ENCODE data around the gene HIGD2B.
"Not testable (repeated sequence)": the region's sequence is repeated elsewhere in the genome, so short reads cannot be mapped to it uniquely, and the experiment has no call there.

HIGD2B gene

DNA sequence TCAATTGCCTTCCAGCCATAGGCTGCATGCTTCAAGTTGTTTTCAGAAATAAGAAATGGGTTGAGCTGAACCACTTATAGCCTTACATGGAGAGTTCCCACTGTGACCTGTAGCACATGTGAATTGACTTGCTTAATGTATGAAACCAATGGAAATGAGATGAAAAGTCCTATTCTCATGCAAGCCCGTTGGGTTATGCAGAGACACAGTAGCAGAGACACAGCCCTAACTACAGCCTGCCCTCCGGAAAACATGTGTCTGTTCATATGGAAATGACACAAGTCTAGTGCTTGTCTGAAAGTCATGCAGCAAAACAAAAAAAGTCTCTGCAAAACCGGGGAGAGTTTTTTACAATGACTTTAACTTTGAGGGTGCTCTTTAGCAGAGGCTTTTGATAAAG is 14.5 kb downstream of the HIGD2B start:
- no peak for DNase-seq

DNA sequence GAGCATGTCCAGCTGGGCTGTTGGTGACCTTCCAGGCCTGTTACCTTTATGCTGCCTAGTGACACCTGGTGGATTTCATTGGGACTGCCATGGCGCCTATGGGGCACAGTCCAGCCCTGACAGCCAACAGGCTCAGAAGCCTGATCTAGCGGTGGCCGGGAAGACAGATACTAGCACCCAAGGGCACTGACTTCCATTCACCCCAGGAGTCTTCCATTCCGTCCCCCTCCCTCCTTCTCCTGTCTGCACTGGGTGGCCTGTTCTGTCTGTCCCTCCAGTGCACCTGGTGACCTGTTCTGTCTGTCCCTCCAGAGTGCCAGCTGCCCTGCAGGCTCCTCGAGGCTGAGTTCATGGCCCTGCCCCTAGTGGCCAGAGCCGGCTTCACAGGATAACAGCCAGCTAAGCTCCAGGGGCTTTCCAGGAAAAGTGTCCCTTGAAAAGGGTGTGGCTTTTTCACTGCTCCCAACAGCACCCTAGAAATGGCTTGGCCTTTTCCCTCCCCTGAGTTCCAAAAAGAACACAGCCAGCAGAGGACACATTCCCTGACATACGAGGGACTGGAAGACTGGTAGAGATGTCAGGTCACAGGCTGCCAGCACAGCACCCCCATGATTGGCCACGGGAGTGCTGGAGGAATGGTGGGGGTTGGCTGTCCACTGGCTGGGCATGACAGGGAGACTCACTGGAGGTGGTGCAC is 15.2 kb downstream of the HIGD2B start:
- not testable (repeated sequence) for DNase-seq

DNA sequence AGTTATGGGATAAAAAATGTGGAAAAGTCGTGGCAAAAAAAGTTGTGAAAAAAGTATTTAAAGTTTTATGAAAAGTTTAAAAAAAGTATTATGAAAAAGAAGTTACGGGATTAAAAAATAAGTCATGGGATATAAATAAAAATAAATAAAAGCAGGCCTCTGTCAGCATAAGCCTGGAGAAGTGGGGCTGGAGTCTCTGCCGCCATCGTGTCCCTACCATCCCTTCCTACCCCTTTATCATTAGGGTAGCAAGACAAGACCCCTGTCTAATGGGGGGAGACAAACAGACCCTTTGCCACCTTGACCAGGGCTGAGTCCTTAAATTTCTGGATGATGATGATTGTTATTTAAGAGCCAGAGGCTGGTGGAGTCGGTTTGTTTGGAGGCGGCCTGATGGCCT is 16.2 kb downstream of the HIGD2B start:
- DNase-seq, result not testable (repeated sequence)

DNA sequence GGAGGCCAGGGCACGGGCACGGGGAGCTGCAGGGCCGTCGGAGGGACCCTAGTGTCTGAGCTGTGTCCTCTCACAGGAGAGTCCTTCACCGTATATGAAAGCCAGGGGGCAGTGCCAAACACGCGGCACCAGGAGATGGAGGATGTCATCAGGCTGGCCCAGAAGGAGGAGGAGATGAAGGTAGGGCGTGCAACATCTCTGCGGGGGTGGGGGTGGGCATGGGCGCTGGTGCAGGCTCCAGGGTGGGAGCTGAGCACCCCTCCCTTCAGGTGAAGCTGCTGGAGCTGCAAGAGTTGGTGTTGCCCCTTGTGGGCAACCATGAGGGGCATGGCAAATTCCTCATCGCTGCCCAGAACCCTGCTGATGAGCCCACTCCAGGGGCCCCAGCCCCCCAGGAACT is 20.3 kb downstream of the HIGD2B start:
- DNase-seq, result not testable (repeated sequence)

DNA sequence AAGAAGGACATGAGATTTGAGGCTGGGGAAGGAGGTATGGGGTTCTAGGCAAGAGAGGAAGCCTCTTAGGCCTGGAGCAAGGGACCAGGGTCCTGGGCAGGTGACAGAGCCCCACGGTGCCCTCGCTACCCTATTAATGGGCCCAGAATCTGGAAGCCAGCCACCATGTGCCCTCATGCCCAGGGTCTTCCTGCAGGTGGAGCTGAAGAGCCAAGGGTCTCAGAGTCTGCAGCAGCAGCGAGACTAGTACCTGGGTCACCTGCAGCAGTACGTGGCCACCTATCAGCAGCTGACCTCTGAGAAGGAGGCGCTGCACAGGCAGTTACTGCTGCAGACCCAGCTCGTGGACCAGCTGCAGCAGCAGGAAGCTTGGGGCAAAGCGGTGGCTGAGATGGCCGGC is 22.1 kb downstream of the HIGD2B start:
- not testable (repeated sequence) for DNase-seq

DNA sequence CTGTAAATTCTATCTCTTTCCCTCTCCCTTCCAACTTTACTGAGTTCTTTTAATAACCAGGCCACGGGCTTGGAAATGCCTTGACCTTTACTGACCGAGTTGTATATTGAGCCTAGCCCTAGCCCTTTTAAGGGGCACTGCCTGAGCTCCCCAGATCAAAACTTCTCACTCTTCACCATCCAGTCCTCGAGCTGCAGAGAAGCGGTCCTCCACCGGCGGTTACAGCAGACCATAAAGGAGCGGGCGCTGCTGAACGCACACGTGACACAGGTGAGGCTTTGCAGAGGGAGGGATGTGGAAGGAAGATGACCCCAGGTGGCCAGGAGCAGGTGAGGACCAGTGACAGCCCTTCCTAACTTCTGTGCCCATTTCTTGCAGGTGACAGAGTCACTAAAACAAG is 24.9 kb downstream of the HIGD2B start:
- DNase-seq, result not testable (repeated sequence)

GRCh38 chr15:72656014-72656413 is 30.0 kb downstream of the HIGD2B start:
- DNase-seq, result not testable (repeated sequence)

- DNase-seq, result not testable (repeated sequence)
Observed at GRCh38 chr15:72654397-72654796, 31.6 kb downstream of the HIGD2B start, which contains the start of gene GOLGA6B. Gene GOLGA6B, plus strand, starts transcription at chr15:72654697. Its CDS starts 41 bp downstream, at chr15:72654738.

DNA sequence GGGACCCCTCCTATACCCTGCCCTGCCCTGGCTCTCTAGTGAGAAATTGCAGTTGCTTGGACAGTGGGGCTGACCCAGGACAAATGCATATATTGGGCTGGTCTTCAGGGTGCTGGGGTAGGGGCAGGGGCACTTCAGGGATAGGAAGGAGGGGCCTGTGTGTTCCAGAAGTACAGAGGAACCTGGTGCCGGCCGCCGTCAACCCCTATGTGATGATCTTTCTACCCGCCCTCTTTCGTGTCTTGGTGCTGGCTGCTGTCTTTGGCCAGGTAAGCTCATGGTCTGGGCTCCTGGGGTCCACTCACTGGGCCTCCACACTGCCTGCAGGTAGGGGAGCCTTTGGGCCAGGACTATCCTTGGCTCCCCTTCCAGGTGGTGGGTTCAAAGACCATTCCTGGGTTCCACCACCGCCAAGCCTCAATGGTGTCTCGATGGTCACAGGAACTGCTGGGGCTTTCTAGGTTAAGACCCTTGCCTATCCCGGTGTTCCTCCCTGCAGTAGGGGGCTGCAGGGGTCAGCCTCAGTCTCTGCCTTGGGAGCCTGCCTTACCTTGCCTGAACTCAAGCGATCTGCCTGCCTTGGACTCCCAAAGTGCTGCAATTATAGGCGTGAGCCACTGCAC is 37.2 kb downstream of the HIGD2B start:
- not testable (repeated sequence) for DNase-seq

GRCh38 chr15:72642271-72642670 is 43.7 kb downstream of the HIGD2B start:
- DNase-seq, result not testable (repeated sequence)

DNA sequence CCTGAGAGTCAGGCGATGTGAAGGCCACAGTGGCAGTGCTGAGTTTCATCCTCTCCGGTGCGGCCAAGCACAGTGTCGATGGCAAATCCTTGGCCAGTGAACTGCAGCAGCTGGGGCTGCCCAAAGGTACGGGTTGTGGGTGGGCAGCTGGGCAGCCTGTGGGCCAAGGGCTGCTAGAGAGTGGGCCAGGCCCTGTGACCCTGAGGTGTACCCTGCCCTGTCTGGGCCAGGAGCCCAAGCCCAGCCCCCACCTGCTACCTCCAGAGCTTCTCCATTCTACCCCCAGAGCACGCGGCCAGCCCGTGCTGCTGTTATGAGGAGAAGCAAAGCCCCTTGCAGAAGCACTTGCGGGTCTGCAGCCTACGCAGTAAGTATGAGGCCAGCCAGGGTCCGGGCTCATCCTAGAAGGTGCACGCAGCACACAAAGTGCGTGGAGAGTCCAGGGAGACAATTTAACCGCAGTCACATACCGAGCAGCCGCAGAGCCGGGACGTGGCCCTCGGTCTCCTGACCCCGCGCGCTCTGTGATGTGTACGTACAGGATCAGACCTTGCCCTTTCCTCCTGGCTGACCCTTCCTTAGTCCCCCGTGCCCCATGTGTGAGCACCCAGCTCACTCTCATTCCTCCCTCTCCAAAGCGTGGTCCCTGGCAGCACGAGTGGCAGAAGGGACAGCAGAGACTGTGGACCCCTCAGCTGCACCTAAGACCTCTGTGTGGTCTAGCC is 46.1 kb downstream of the HIGD2B start:
- not testable (repeated sequence) for DNase-seq

- DNase-seq, result not testable (repeated sequence)
Observed at GRCh38 chr15:72636519-72637282, 49.3 kb downstream of the HIGD2B start.

- not testable (repeated sequence) for DNase-seq
Observed at GRCh38 chr15:72629068-72629570, 56.9 kb downstream of the HIGD2B start.

GRCh38 chr15:72628249-72629067 is 57.5 kb downstream of the HIGD2B start:
- DNase-seq, result not testable (repeated sequence)

DNA sequence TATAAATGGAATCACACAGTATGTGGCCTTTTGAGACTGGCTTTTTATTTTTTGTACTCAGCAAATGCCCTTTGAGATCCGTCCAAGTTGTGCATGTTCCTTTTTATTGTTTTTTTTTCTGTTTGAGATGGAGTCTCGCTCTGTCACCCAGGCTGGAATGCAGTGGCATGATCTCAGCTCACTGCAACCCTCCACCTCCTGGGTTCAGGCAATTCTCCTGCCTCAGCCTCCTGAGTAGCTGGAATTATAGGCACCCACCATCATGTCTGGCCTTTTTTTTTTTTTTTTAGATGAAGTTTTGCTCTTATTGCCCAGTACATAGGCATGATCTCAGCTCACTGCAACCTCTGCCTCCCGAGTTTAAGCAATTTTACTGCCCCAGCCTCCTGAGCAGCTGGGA is 59.8 kb downstream of the HIGD2B start:
- not testable (repeated sequence) for DNase-seq

All from NCI-H1092 treated with DMSO at 0.1 percent for 48 hours (cell line).